Measurements from ENCODE around the gene SUMO1.

DNA sequence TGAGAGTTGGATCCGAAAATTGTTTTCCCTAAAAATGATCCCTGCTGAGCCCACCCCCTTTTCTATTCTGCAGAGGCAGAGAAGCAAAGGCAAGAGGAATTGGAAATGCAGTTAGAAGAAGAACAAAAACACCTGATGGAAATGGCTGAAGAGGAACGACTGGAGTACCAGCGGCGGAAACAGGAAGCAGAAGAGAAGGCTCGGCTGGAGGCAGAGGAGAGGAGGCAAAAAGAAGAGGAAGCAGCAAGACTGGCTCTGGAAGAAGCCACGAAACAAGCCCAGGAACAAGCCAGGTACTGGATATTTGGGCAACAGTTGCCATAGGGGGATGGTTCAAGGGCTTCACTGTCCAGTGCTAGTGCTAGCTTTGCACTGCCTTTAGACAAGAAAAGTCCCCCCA, 41.7 kb downstream of the SUMO1 start:
- TF ChIP-seq, protein P1, sequence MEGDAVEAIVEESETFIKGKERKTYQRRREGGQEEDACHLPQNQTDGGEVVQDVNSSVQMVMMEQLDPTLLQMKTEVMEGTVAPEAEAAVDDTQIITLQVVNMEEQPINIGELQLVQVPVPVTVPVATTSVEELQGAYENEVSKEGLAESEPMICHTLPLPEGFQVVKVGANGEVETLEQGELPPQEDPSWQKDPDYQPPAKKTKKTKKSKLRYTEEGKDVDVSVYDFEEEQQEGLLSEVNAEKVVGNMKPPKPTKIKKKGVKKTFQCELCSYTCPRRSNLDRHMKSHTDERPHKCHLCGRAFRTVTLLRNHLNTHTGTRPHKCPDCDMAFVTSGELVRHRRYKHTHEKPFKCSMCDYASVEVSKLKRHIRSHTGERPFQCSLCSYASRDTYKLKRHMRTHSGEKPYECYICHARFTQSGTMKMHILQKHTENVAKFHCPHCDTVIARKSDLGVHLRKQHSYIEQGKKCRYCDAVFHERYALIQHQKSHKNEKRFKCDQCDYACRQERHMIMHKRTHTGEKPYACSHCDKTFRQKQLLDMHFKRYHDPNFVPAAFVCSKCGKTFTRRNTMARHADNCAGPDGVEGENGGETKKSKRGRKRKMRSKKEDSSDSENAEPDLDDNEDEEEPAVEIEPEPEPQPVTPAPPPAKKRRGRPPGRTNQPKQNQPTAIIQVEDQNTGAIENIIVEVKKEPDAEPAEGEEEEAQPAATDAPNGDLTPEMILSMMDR (IDR thresholded peaks at IDR 0.05 in 4 of 5, conservative IDR thresholded peaks at IDR 0.05 in 1 of 5), result no peak
- TF ChIP-seq POLR2A (IDR thresholded peaks at IDR 0.05), result no peak

All from gastrocnemius medialis (tissue), 4 donors.